IPS-18c (cell line): ENCODE results near the gene CLDN3.
"Not testable (repeated sequence)": the region's sequence is repeated elsewhere in the genome, so short reads cannot be mapped to it uniquely, and the experiment has no call there.

ENCODE experiments used
- H3K4me3 ChIP-seq: 2 replicates; pipeline ENCODE4 v1.7.0; 2013; ENCODE audit warnings: low read depth, mild to moderate bottlenecking, low read length, moderate library complexity; ENCODE audit not compliant: insufficient read depth
- H3K9me3 ChIP-seq: one replicate; pipeline ENCODE4 v1.6.1; 2013; ENCODE audit warnings: mild to moderate bottlenecking, low read length, moderate library complexity; ENCODE audit not compliant: control insufficient read depth, insufficient read depth

CLDN3 gene

GRCh38 chr7:73721377-73721817 is 48.7 kb downstream of the CLDN3 start:
- no peak overlapping the region for H3K4me3 ChIP-seq
- H3K9me3 ChIP-seq: no peaks in the 10 kb centered on the region

- not testable (repeated sequence) for H3K4me3 ChIP-seq, H3K9me3 ChIP-seq
These were observed 49.6 kb downstream of the CLDN3 start for GRCh38 chr7:73720443-73720842.

- peak overlapping the region; percentile 38; the same call in 1 of the 2 replicates for H3K4me3 ChIP-seq
- no peaks in the 10 kb centered on the region for H3K9me3 ChIP-seq
These were observed 50.3 kb downstream of the CLDN3 start for GRCh38 chr7:73719806-73720169.
